ENCODE data around the gene C1orf167.

GRCh38 chr1:11768821-11769220, 6.8 kb downstream of the C1orf167 start:
- TF ChIP-seq STAT6 (CRISPR knock-in tag; IDR thresholded peaks at IDR 0.05; ENCODE audit: borderline replicate concordance): no peak
- TF ChIP-seq ZBTB21 (CRISPR knock-in tag; IDR thresholded peaks at IDR 0.05): no peak
- no peak for TF ChIP-seq CTCF (CRISPR knock-in tag; IDR thresholded peaks at IDR 0.05)

All from HepG2 (cell line).